ENCODE measurements around the gene JARID2. TPM values are rescaled to one million over a fixed set of nuclear protein-coding genes. Genes with fewer than 3 reads are reported as not detected.

JARID2 gene
- total and polyA plus RNA-seq, 2 of the 13 experiments (the other 11 are each of a cell fraction or from before 2014, with no cell fraction given): 7.5 to 10.3 TPM

DNA sequence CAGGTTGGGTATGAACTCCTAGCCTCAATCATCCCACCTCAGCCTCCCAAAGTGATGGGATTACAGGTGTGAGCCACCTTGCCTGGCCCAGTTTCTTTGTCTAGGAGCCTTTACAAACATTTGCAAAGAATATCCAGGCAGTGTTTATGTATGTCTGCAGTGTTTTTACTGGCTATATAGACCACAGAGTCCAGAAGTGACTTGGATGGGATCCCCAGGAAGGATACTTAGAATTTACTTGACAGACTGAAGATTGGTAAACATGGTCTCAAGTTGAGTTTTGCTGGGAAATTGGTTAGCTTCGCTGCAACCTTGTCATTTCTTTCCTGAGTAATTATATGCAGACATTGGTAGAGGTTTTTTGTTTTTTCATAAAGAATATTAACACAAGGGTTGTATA, 23.8 kb downstream of the JARID2 start:
- WGBS (ENCODE audit: low lambda C conversion rate): 100% methylated on average over 1 of the region's 1 CpG
- no peak overlapping the region for H3K4me2 ChIP-seq (ENCODE audit: low read depth, low read length)
- in situ Hi-C loops (cut with HindIII; ENCODE audit: extremely low pct_ligation_motif_present, low pct_unique_long_range_greater_than_20kb): no loop called here
- TF ChIP-seq, protein P1, sequence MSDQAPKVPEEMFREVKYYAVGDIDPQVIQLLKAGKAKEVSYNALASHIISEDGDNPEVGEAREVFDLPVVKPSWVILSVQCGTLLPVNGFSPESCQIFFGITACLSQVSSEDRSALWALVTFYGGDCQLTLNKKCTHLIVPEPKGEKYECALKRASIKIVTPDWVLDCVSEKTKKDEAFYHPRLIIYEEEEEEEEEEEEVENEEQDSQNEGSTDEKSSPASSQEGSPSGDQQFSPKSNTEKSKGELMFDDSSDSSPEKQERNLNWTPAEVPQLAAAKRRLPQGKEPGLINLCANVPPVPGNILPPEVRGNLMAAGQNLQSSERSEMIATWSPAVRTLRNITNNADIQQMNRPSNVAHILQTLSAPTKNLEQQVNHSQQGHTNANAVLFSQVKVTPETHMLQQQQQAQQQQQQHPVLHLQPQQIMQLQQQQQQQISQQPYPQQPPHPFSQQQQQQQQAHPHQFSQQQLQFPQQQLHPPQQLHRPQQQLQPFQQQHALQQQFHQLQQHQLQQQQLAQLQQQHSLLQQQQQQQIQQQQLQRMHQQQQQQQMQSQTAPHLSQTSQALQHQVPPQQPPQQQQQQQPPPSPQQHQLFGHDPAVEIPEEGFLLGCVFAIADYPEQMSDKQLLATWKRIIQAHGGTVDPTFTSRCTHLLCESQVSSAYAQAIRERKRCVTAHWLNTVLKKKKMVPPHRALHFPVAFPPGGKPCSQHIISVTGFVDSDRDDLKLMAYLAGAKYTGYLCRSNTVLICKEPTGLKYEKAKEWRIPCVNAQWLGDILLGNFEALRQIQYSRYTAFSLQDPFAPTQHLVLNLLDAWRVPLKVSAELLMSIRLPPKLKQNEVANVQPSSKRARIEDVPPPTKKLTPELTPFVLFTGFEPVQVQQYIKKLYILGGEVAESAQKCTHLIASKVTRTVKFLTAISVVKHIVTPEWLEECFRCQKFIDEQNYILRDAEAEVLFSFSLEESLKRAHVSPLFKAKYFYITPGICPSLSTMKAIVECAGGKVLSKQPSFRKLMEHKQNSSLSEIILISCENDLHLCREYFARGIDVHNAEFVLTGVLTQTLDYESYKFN (CRISPR knock-in tag; conservative IDR thresholded peaks at IDR 0.05): 0 out of 2 replicates have a peak, but pooled peaks have one; percentile 1
- no peak for TF ChIP-seq MAFF (IDR thresholded peaks at IDR 0.05; ENCODE audit: low read depth, low read length)
- intact Hi-C loops (cut with micrococcal nuclease; ENCODE audit: unreplicated experiment): no loop called here
- H3K9me3 ChIP-seq (ENCODE audit: low read length): no peaks in the 10 kb centered on the region
- H2AFZ ChIP-seq (ENCODE audit: low read length): no peak overlapping the region
- H3K27me3 ChIP-seq (ENCODE audit: control insufficient read depth in 1 of 2, insufficient read depth in 2 of 2, low read length in 2 of 2): no peaks in the 10 kb centered on the region
- 0 out of 2 replicates have a peak, but pooled peaks cover 4% of the 10 kb centered on the region for H4K20me1 ChIP-seq (ENCODE audit: insufficient read depth, low read length)
- POLR2A ChIA-PET: interaction anchor here (1.0 kb wide), 1 partner anchor 21 kb away, joined by 4 read pairs; no protein-coding TSS in a partner anchor
- BruUV-seq (replicated peaks): no TSS peak
- no peak overlapping the region for H3K9ac ChIP-seq (ENCODE audit: insufficient read depth, low read depth, low read length)
- H3K4me1 ChIP-seq (ENCODE audit: insufficient read depth, low read length): peaks cover 67% of the 10 kb centered on the region
- H3K79me2 ChIP-seq (ENCODE audit: insufficient read depth, low read length): peaks cover 87% of the 10 kb centered on the region
- no peak overlapping the region for H3K4me3 ChIP-seq (replicated peaks in 1 of 3; ENCODE audit: insufficient read depth in 1 of 3, low read depth in 2 of 3, low read length in 3 of 3)
- CTCF ChIA-PET (ENCODE audit: low intra/inter-chr PET ratio, low total read pairs): no interaction called here
- FAIRE-seq (no peak), ATAC-seq (no peak), DNase-seq (ENCODE audit: low spot score) (no peak)
- H3K27ac ChIP-seq (ENCODE audit: extremely low read length, insufficient read depth, low read length): no peak overlapping the region
- H3K36me3 ChIP-seq (replicated peaks in 1 of 2; ENCODE audit: control insufficient read depth in 1 of 2, insufficient read depth in 2 of 2, low read length in 2 of 2): no peaks in the 10 kb centered on the region

DNA sequence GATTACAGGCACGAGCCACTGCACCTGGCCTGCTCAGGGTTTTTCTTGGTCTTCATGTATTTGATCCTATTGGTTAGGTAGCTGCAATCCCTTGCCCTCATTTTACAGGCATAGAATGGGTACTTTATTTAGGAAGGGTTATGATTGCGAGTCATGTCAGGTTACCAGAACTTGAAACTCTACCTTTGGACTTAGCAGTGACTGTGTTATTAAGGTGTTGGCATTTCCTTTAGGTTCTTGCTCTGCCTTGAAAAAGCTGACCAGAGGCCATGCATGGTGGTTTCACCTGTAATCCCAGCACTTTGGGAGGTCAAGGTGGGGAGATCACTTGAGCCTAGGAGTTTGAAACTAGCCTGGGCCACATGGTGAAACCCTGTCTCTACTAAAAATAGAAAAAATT, 24.5 kb downstream of the JARID2 start:
- ATAC-seq: no peak
- no peak overlapping the region for H3K4me3 ChIP-seq (replicated peaks in 1 of 3; ENCODE audit: insufficient read depth in 1 of 3, low read depth in 2 of 3, low read length in 3 of 3)
- H3K27ac ChIP-seq (ENCODE audit: extremely low read length, insufficient read depth, low read length): no peak overlapping the region
- DNase-seq (ENCODE audit: low spot score): no peak
- no peak for FAIRE-seq
- in situ Hi-C loops (cut with HindIII; ENCODE audit: extremely low pct_ligation_motif_present, low pct_unique_long_range_greater_than_20kb): no loop called here
- no peak overlapping the region for H3K4me2 ChIP-seq (ENCODE audit: low read depth, low read length)
- H3K9me3 ChIP-seq (ENCODE audit: low read length): no peaks in the 10 kb centered on the region
- H2AFZ ChIP-seq (ENCODE audit: low read length): no peak overlapping the region
- H3K9ac ChIP-seq (ENCODE audit: insufficient read depth, low read depth, low read length): no peak overlapping the region
- H3K79me2 ChIP-seq (ENCODE audit: insufficient read depth, low read length): peaks cover 86% of the 10 kb centered on the region
- no peaks in the 10 kb centered on the region for H3K36me3 ChIP-seq (replicated peaks in 1 of 2; ENCODE audit: control insufficient read depth in 1 of 2, insufficient read depth in 2 of 2, low read length in 2 of 2)
- 0 out of 2 replicates have a peak, but pooled peaks cover 4% of the 10 kb centered on the region for H4K20me1 ChIP-seq (ENCODE audit: insufficient read depth, low read length)
- intact Hi-C loops (cut with micrococcal nuclease; ENCODE audit: unreplicated experiment): no loop called here
- POLR2A ChIA-PET: no interaction called here
- CTCF ChIA-PET (ENCODE audit: low intra/inter-chr PET ratio, low total read pairs): no interaction called here
- TF ChIP-seq, protein P2, sequence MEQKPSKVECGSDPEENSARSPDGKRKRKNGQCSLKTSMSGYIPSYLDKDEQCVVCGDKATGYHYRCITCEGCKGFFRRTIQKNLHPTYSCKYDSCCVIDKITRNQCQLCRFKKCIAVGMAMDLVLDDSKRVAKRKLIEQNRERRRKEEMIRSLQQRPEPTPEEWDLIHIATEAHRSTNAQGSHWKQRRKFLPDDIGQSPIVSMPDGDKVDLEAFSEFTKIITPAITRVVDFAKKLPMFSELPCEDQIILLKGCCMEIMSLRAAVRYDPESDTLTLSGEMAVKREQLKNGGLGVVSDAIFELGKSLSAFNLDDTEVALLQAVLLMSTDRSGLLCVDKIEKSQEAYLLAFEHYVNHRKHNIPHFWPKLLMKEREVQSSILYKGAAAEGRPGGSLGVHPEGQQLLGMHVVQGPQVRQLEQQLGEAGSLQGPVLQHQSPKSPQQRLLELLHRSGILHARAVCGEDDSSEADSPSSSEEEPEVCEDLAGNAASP (CRISPR knock-in tag; IDR thresholded peaks at IDR 0.05; ENCODE audit: borderline replicate concordance): peak; percentile 24; the same call in 1 of the 2 replicates
- TF ChIP-seq, protein P3, sequence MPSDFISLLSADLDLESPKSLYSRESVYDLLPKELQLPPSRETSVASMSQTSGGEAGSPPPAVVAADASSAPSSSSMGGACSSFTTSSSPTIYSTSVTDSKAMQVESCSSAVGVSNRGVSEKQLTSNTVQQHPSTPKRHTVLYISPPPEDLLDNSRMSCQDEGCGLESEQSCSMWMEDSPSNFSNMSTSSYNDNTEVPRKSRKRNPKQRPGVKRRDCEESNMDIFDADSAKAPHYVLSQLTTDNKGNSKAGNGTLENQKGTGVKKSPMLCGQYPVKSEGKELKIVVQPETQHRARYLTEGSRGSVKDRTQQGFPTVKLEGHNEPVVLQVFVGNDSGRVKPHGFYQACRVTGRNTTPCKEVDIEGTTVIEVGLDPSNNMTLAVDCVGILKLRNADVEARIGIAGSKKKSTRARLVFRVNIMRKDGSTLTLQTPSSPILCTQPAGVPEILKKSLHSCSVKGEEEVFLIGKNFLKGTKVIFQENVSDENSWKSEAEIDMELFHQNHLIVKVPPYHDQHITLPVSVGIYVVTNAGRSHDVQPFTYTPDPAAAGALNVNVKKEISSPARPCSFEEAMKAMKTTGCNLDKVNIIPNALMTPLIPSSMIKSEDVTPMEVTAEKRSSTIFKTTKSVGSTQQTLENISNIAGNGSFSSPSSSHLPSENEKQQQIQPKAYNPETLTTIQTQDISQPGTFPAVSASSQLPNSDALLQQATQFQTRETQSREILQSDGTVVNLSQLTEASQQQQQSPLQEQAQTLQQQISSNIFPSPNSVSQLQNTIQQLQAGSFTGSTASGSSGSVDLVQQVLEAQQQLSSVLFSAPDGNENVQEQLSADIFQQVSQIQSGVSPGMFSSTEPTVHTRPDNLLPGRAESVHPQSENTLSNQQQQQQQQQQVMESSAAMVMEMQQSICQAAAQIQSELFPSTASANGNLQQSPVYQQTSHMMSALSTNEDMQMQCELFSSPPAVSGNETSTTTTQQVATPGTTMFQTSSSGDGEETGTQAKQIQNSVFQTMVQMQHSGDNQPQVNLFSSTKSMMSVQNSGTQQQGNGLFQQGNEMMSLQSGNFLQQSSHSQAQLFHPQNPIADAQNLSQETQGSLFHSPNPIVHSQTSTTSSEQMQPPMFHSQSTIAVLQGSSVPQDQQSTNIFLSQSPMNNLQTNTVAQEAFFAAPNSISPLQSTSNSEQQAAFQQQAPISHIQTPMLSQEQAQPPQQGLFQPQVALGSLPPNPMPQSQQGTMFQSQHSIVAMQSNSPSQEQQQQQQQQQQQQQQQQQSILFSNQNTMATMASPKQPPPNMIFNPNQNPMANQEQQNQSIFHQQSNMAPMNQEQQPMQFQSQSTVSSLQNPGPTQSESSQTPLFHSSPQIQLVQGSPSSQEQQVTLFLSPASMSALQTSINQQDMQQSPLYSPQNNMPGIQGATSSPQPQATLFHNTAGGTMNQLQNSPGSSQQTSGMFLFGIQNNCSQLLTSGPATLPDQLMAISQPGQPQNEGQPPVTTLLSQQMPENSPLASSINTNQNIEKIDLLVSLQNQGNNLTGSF (CRISPR knock-in tag; IDR thresholded peaks at IDR 0.05): no peak
- WGBS (ENCODE audit: low lambda C conversion rate): 91% methylated on average over 2 of the region's 2 CpGs
- peaks cover 65% of the 10 kb centered on the region for H3K4me1 ChIP-seq (ENCODE audit: insufficient read depth, low read length)
- H3K27me3 ChIP-seq (ENCODE audit: control insufficient read depth in 1 of 2, insufficient read depth in 2 of 2, low read length in 2 of 2): no peaks in the 10 kb centered on the region
- BruUV-seq (replicated peaks): no TSS peak

Data from HepG2 (cell line).